Left lung (tissue), 10 donors: ENCODE data around the gene INO80. TPM values are rescaled to one million over a fixed set of nuclear protein-coding genes. Genes with fewer than 3 reads are reported as not detected.
"Not testable (repeated sequence)": the region's sequence is repeated elsewhere in the genome, so short reads cannot be mapped to it uniquely, and the experiment has no call there.

Experiments
- ATAC-seq: fragments of 200-7000 bp; cut with Tn5 transposase; one replicate; pipeline ENCODE4 v1.9.1; 2020; ENCODE audit warnings: moderate library complexity
- DNase-seq, 4 donors: peaks; one replicate each; pipeline ENCODE4 v3.0.0-alpha.2; 2013 to 2020
- H3K27ac ChIP-seq, 2 donors: fragments of 200-600 bp; sonication (generic) in 1 of 2; one replicate each; pipeline versions ENCODE4 v1.5.0 to v1.8.0; 2020 to 2021
- H3K27me3 ChIP-seq, 2 donors: fragments of 200-600 bp; sonication (generic) in 1 of 2; one replicate each; pipeline versions ENCODE4 v1.5.0 to v1.8.0; 2020 to 2021
- H3K36me3 ChIP-seq, 2 donors: fragments of 200-600 bp; sonication (generic) in 1 of 2; one replicate each; pipeline versions ENCODE4 v1.5.0 to v1.8.0; 2020 to 2021
- H3K4me1 ChIP-seq, 2 donors: fragments of 200-600 bp; one replicate each; pipeline ENCODE4 v1.8.0; 2021
- H3K4me3 ChIP-seq, 2 donors: fragments of 200-600 bp; sonication (generic) in 1 of 2; one replicate each; pipeline versions ENCODE4 v1.5.0 to v1.8.0; 2020 to 2021; ENCODE audit warnings: mild to moderate bottlenecking in 1 of 2
- H3K9me3 ChIP-seq, 2 donors: fragments of 200-600 bp; sonication (generic) in 1 of 2; one replicate each; pipeline versions ENCODE4 v1.5.0 to v1.8.0; 2020 to 2021
- CTCF ChIP-seq, 2 donors: fragments of 200-600 bp; sonication (generic) in 1 of 2; IDR thresholded peaks; one replicate each; pipeline versions ENCODE4 v1.5.0 to v1.8.0; 2021; ENCODE audit warnings: antibody characterized with exemption in 2 of 2
- intact Hi-C, 2 donors: fragments of 100-400 bp; cut with DNase I; formaldehyde crosslinking; loops; one replicate each; pipeline versions ENCODE4 v1.11.2 to v1.14.2; 2022
- polyA plus RNA-seq, 6 donors: library from polyadenylated mRNA; unstranded; fragments of 120-200 nt; gene quantifications; one replicate each; pipeline ENCODE4 v1.2.1, GENCODE V29; 2013; ENCODE audit not compliant: insufficient read length in 6 of 6
- total RNA-seq, 2 donors: library from RNA; stranded (reverse); fragmentation: NEBNext Ultra II Directional; extraction: Animal tissue kit (Norgen Biotek cat#: 25700); gene quantifications; one replicate each; pipeline ENCODE4 v1.2.1, GENCODE V29; 2021
- donor health status: DM: no; HTN: yes; CAD: no.
- donor health status: DM: no; HTN: no; CAD: no.

INO80 gene
- total and polyA plus RNA-seq, 8 donors, result 20.1 to 31.0 (median 26.0) TPM

GRCh38 chr15:41079717-41080116, 36.4 kb downstream of the INO80 start:
- H3K9me3 ChIP-seq, result no peaks in the 10 kb centered on the region
- H3K27ac ChIP-seq, result no peak overlapping the region
- no peaks in the 10 kb centered on the region for H3K27me3 ChIP-seq
- no peak overlapping the region for H3K4me3 ChIP-seq
- no peak for ATAC-seq
- H3K36me3 ChIP-seq, result peaks cover 0 to 98% of the 10 kb centered on the region in 2 donors
- H3K4me1 ChIP-seq, result peaks cover 0 to 4% of the 10 kb centered on the region in 2 donors
- DNase-seq, result no peak
- intact Hi-C loops, result no loop called here
- TF ChIP-seq CTCF (IDR thresholded peaks at IDR 0.05), result no peak

DNA sequence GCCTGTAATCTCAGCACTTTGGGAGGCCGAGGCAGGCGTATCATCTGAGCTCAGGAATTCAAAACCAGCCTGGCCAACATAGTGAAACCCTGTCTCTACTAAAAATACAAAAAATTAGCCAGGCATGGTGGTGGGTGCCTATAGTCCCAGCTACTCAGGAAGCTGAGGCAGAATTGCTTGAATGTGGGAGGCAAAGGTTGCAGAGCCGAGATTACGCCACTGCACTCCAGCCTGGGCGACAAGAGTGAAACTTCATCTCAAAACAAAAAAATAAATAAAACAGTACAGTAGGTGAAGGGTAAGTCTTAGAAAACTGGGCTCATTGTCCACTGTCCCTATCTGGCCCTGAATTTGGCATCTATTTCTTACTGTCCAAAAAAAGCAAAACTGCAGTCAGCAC, 37.2 kb downstream of the INO80 start:
- ATAC-seq, H3K27ac ChIP-seq, H3K27me3 ChIP-seq, H3K9me3 ChIP-seq, intact Hi-C loops, H3K4me3 ChIP-seq, DNase-seq, H3K4me1 ChIP-seq: not testable (repeated sequence)
- peaks cover 0 to 98% of the 10 kb centered on the region in 2 donors for H3K36me3 ChIP-seq

- no peak for ATAC-seq
- intact Hi-C loops, result no loop called here
- no peak for TF ChIP-seq CTCF (IDR thresholded peaks at IDR 0.05)
These were observed 38.0 kb downstream of the INO80 start for GRCh38 chr15:41078125-41078524.

GRCh38 chr15:41073028-41073427, 43.1 kb downstream of the INO80 start:
- no peak for ATAC-seq
- DNase-seq, result no peak
- no peak overlapping the region for H3K4me3 ChIP-seq
- H3K27me3 ChIP-seq, result no peaks in the 10 kb centered on the region
- no peaks in the 10 kb centered on the region for H3K4me1 ChIP-seq
- TF ChIP-seq CTCF (IDR thresholded peaks at IDR 0.05), result no peak
- H3K36me3 ChIP-seq, result peaks cover 0 to 98% of the 10 kb centered on the region in 2 donors
- no peaks in the 10 kb centered on the region for H3K9me3 ChIP-seq
- no peak overlapping the region for H3K27ac ChIP-seq
- intact Hi-C loops, result no loop called here

More at GRCh38 chr15:41078125-41078524, 38.0 kb downstream of the INO80 start:
- H3K4me1 ChIP-seq, result peaks cover 0 to 4% of the 10 kb centered on the region in 2 donors
- H3K27me3 ChIP-seq, result no peaks in the 10 kb centered on the region
- H3K4me3 ChIP-seq, result no peak overlapping the region
- peaks cover 0 to 98% of the 10 kb centered on the region in 2 donors for H3K36me3 ChIP-seq
- no peaks in the 10 kb centered on the region for H3K9me3 ChIP-seq
- DNase-seq, result no peak
- H3K27ac ChIP-seq, result no peak overlapping the region

GRCh38 chr15:41072013-41072412, 44.1 kb downstream of the INO80 start:
- ATAC-seq (no peak), DNase-seq (no peak)
- Histone ChIP-seq H3K9me3 (no peaks in the 10 kb centered on the region), H3K27me3 (no peaks in the 10 kb centered on the region), H3K4me1 (no peaks in the 10 kb centered on the region), H3K27ac (no peak overlapping the region), H3K4me3 (no peak overlapping the region), H3K36me3 (peaks cover 0 to 98% of the 10 kb centered on the region in 2 donors)
- intact Hi-C loops, result no loop called here
- TF ChIP-seq CTCF (IDR thresholded peaks at IDR 0.05), result no peak

GRCh38 chr15:41066516-41066915, 49.6 kb downstream of the INO80 start:
- DNase-seq (no peak), ATAC-seq (no peak)
- H3K4me3 ChIP-seq, result no peak overlapping the region
- peaks cover 3 to 100% of the 10 kb centered on the region in 2 donors for H3K36me3 ChIP-seq
- no peak overlapping the region for H3K27ac ChIP-seq
- peaks cover 4 to 14% of the 10 kb centered on the region in 2 donors for H3K9me3 ChIP-seq
- H3K4me1 ChIP-seq, result no peaks in the 10 kb centered on the region
- no peaks in the 10 kb centered on the region for H3K27me3 ChIP-seq
- no peak for TF ChIP-seq CTCF (IDR thresholded peaks at IDR 0.05)
- intact Hi-C loops, result no loop called here
